GM18868 (cell line): ENCODE data around the gene POTEM.
"Not testable (repeated sequence)": the region's sequence is repeated elsewhere in the genome, so short reads cannot be mapped to it uniquely, and the experiment has no call there.

Experiments
- ATAC-seq: cut with Tn5 transposase; IDR thresholded peaks from one replicate; pipeline ENCODE4 v1.9.1; 2021; ENCODE audit warnings: mild to moderate bottlenecking, moderate library complexity; ENCODE audit not compliant: unreplicated experiment

POTEM gene

GRCh38 chr14:19036811-19037382, 69.7 kb downstream of the POTEM start:
- ATAC-seq, result not testable (repeated sequence)

GRCh38 chr14:19038060-19038664, 70.9 kb downstream of the POTEM start:
- ATAC-seq, result not testable (repeated sequence)

- not testable (repeated sequence) for ATAC-seq
These were observed 71.6 kb downstream of the POTEM start for GRCh38 chr14:19038785-19039184.

- ATAC-seq, result not testable (repeated sequence)
These were observed 76.2 kb downstream of the POTEM start for GRCh38 chr14:19043384-19043783.
